Right atrium auricular region (tissue), 2 donors: ENCODE results near the gene RBMS1. TPM values are rescaled to one million over a fixed set of nuclear protein-coding genes. Genes with fewer than 3 reads are reported as not detected.
A peak's percentile ranks its signal among the peaks of the same experiment; 100 is the strongest.

ENCODE experiments used
- DNase-seq: peaks from one replicate; pipeline ENCODE4 v3.0.0-alpha.2; 2019; ENCODE audit warnings: low spot score
- H3K27ac ChIP-seq, 2 donors: fragments of 200-600 bp; sonication (generic); 1 replicate in 1 of 2; 2 replicates in 1 of 2; pipeline ENCODE4 v1.5.1; 2016 to 2019
- H3K27me3 ChIP-seq, 2 donors: fragments of 200-600 bp; sonication (generic); one replicate each; pipeline versions ENCODE4 v1.5.1 to v1.6.0; 2017 to 2019
- H3K36me3 ChIP-seq: fragments of 200-600 bp; sonication (generic); one replicate; pipeline ENCODE4 v1.5.1; 2016
- H3K4me1 ChIP-seq, 2 donors: fragments of 200-600 bp; sonication (generic); one replicate each; pipeline versions ENCODE4 v1.5.1 to v1.6.0; 2017 to 2019
- H3K4me3 ChIP-seq, 2 donors: fragments of 200-600 bp; sonication (generic); 1 replicate in 1 of 2; 2 replicates in 1 of 2; pipeline ENCODE4 v1.5.1; 2017 to 2019; ENCODE audit warnings: mild to moderate bottlenecking in 1 of 2, moderate library complexity in 1 of 2
- H3K9me3 ChIP-seq, 2 donors: fragments of 200-600 bp; sonication (generic); one replicate each; pipeline ENCODE4 v1.5.1; 2019
- CTCF ChIP-seq, 2 donors: fragments of 200-600 bp; sonication (generic); IDR thresholded peaks; one replicate each; pipeline ENCODE4 v1.5.1; 2019; ENCODE audit warnings: antibody characterized with exemption in 2 of 2
- total RNA-seq, 2 donors: library from RNA; depleted of rRNA; stranded (reverse); fragments of >200 nt; gene quantifications; one replicate each; pipeline ENCODE4 v1.1.0, GENCODE V29; 2016

Gene RBMS1
- total RNA-seq, 2 donors from 2014 or later: 52.3 to 57.0 TPM

GRCh38 chr2:160278101-160278878, 215.3 kb downstream of the RBMS1 start:
- Histone ChIP-seq H3K9me3 (no peaks in the 10 kb centered on the region), H3K36me3 (peaks cover 65% of the 10 kb centered on the region), H3K27ac (peak overlapping the region in 1 of 2 donors; percentile 41), H3K27me3 (no peaks in the 10 kb centered on the region), H3K4me1 (peaks cover 0 to 18% of the 10 kb centered on the region in 2 donors), H3K4me3 (no peak overlapping the region)
- TF ChIP-seq CTCF (IDR thresholded peaks at IDR 0.05): no peak
- DNase-seq: no peak

- H3K36me3 ChIP-seq: peaks cover 60% of the 10 kb centered on the region
- H3K27ac ChIP-seq: no peak overlapping the region
- peaks cover 0 to 18% of the 10 kb centered on the region in 2 donors for H3K4me1 ChIP-seq
- no peaks in the 10 kb centered on the region for H3K27me3 ChIP-seq
- DNase-seq: no peak
- H3K4me3 ChIP-seq: no peak overlapping the region
- H3K9me3 ChIP-seq: no peaks in the 10 kb centered on the region
- TF ChIP-seq CTCF (IDR thresholded peaks at IDR 0.05): no peak
Measured at GRCh38 chr2:160277151-160277550, 216.5 kb downstream of the RBMS1 start.

- Histone ChIP-seq H3K36me3 (peaks cover 56% of the 10 kb centered on the region), H3K27ac (no peak overlapping the region)
Measured at GRCh38 chr2:160275656-160276055, 218.0 kb downstream of the RBMS1 start.

GRCh38 chr2:160271171-160272086, 222.2 kb downstream of the RBMS1 start:
- H3K4me3 ChIP-seq: peak overlapping the region; percentile 36 to 51
- H3K9me3 ChIP-seq: no peaks in the 10 kb centered on the region
- H3K36me3 ChIP-seq: peaks cover 34% of the 10 kb centered on the region
- no peak for DNase-seq
- no peak for TF ChIP-seq CTCF (IDR thresholded peaks at IDR 0.05)
- no peaks in the 10 kb centered on the region for H3K27me3 ChIP-seq
- peaks cover 0 to 27% of the 10 kb centered on the region in 2 donors for H3K4me1 ChIP-seq
- peak overlapping the region; percentile 95 to 97 for H3K27ac ChIP-seq

More at GRCh38 chr2:160275656-160276055, 218.0 kb downstream of the RBMS1 start:
- no peaks in the 10 kb centered on the region for H3K9me3 ChIP-seq
- peaks cover 0 to 29% of the 10 kb centered on the region in 2 donors for H3K4me1 ChIP-seq
- H3K27me3 ChIP-seq: no peaks in the 10 kb centered on the region
- TF ChIP-seq CTCF (IDR thresholded peaks at IDR 0.05): no peak
- H3K4me3 ChIP-seq: no peak overlapping the region
- DNase-seq: no peak

GRCh38 chr2:160270571-160271113, 223.0 kb downstream of the RBMS1 start:
- no peak for DNase-seq
- TF ChIP-seq CTCF (IDR thresholded peaks at IDR 0.05): no peak
- peak overlapping the region; percentile 36 to 51 for H3K4me3 ChIP-seq

More at GRCh38 chr2:160270571-160271113, 223.0 kb downstream of the RBMS1 start:
- H3K4me1 ChIP-seq: peaks cover 0 to 27% of the 10 kb centered on the region in 2 donors
- H3K9me3 ChIP-seq: no peaks in the 10 kb centered on the region
- H3K36me3 ChIP-seq: peaks cover 26% of the 10 kb centered on the region
- no peaks in the 10 kb centered on the region for H3K27me3 ChIP-seq
- H3K27ac ChIP-seq: peak overlapping the region; percentile 95 to 97
